Ishikawa (cell line): ENCODE data around the gene PTBP2.

Source experiments
- FOXM1 ChIP-seq: IDR thresholded peaks from 2 replicates; pipeline ENCODE4 v1.6.1; 2012; ENCODE audit warnings: low read depth, borderline replicate concordance
- TAF1 ChIP-seq: IDR thresholded peaks from 2 replicates; pipeline ENCODE4 v1.6.1; 2012; ENCODE audit warnings: low read depth, mild to moderate bottlenecking
- YY1 ChIP-seq: IDR thresholded peaks from 2 replicates; pipeline ENCODE4 v1.6.1; 2012; ENCODE audit warnings: low read depth
- ZBTB7A ChIP-seq: IDR thresholded peaks from 2 replicates; pipeline ENCODE4 v1.6.1; 2012; ENCODE audit warnings: low read depth

- TF ChIP-seq ZBTB7A (no peak), FOXM1 (no peak), YY1 (no peak), TAF1 (no peak)
Observed at GRCh38 chr1:96684744-96685143, 36.8 kb upstream of the PTBP2 start.
